ES-I3 (cell line): ENCODE measurements around the gene ZNF485.
"Not testable (repeated sequence)": the region's sequence is repeated elsewhere in the genome, so short reads cannot be mapped to it uniquely, and the experiment has no call there.

ENCODE experiments used
- H3K36me3 ChIP-seq: 2 replicates; pipeline ENCODE4 v1.6.1; 2013; ENCODE audit warnings: mild to moderate bottlenecking, low read length, control low read depth, moderate library complexity; ENCODE audit not compliant: insufficient read depth
- H3K4me1 ChIP-seq: 2 replicates; pipeline ENCODE4 v1.6.1; 2013; ENCODE audit warnings: mild to moderate bottlenecking, control low read depth, low read length; ENCODE audit not compliant: insufficient read depth
- H3K9ac ChIP-seq: 2 replicates; pipeline ENCODE4 v1.6.1; 2013; ENCODE audit warnings: low read depth, mild to moderate bottlenecking, low read length, moderate library complexity
- H3K9me3 ChIP-seq: 2 replicates; pipeline ENCODE4 v1.6.1; 2013; ENCODE audit warnings: mild to moderate bottlenecking, low read length, moderate library complexity; ENCODE audit not compliant: control insufficient read depth, insufficient read depth

The ZNF485 gene

GRCh38 chr10:43627942-43628341 is 21.7 kb downstream of the ZNF485 start:
- no peaks in the 10 kb centered on the region for H3K9me3 ChIP-seq
- no peaks in the 10 kb centered on the region for H3K4me1 ChIP-seq
- H3K9ac ChIP-seq = no peak overlapping the region
- H3K36me3 ChIP-seq = no peaks in the 10 kb centered on the region

- Histone ChIP-seq H3K4me1 (no peaks in the 10 kb centered on the region), H3K36me3 (no peaks in the 10 kb centered on the region), H3K9me3 (no peaks in the 10 kb centered on the region), H3K9ac (no peak overlapping the region)
These were observed 22.7 kb downstream of the ZNF485 start for GRCh38 chr10:43628956-43629355.

GRCh38 chr10:43635816-43636215 is 29.6 kb downstream of the ZNF485 start:
- not testable (repeated sequence) for H3K9ac ChIP-seq, H3K9me3 ChIP-seq, H3K4me1 ChIP-seq, H3K36me3 ChIP-seq

- H3K9me3 ChIP-seq = peaks cover 25% of the 10 kb centered on the region; the same call in 1 of the 2 replicates
- H3K36me3 ChIP-seq = peaks cover 15% of the 10 kb centered on the region
- no peak overlapping the region for H3K9ac ChIP-seq
- H3K4me1 ChIP-seq = no peaks in the 10 kb centered on the region
These were observed 34.4 kb downstream of the ZNF485 start for GRCh38 chr10:43640603-43641002.

- H3K4me1 ChIP-seq = no peaks in the 10 kb centered on the region
- H3K36me3 ChIP-seq = peaks cover 23% of the 10 kb centered on the region
- no peak overlapping the region for H3K9ac ChIP-seq
- H3K9me3 ChIP-seq = peaks cover 31% of the 10 kb centered on the region
These were observed 38.0 kb downstream of the ZNF485 start for GRCh38 chr10:43644252-43644651.

- H3K36me3 ChIP-seq = peaks cover 23% of the 10 kb centered on the region
These were observed 39.6 kb downstream of the ZNF485 start for GRCh38 chr10:43645866-43646265.

GRCh38 chr10:43647576-43647975 is 41.3 kb downstream of the ZNF485 start:
- peaks cover 23% of the 10 kb centered on the region for H3K36me3 ChIP-seq
- peak overlapping the region; percentile 45; the same call in 1 of the 2 replicates for H3K9ac ChIP-seq
- H3K9me3 ChIP-seq = peaks cover 26% of the 10 kb centered on the region
- H3K4me1 ChIP-seq = no peaks in the 10 kb centered on the region; the same call in 1 of the 2 replicates

More at GRCh38 chr10:43645866-43646265, 39.6 kb downstream of the ZNF485 start:
- Histone ChIP-seq H3K9me3 (peaks cover 31% of the 10 kb centered on the region), H3K9ac (no peak overlapping the region), H3K4me1 (no peaks in the 10 kb centered on the region)

GRCh38 chr10:43648095-43648397 is 41.8 kb downstream of the ZNF485 start:
- Histone ChIP-seq H3K4me1 (no peaks in the 10 kb centered on the region; the same call in 1 of the 2 replicates), H3K36me3 (peaks cover 23% of the 10 kb centered on the region), H3K9ac (peak overlapping the region; percentile 45), H3K9me3 (peaks cover 23% of the 10 kb centered on the region)

- H3K9me3 ChIP-seq = peaks cover 21% of the 10 kb centered on the region
- H3K9ac ChIP-seq = peak within 1 kb of the TSS; percentile 45
- H3K4me1 ChIP-seq = no peaks in the 10 kb centered on the region; the same call in 1 of the 2 replicates
- H3K36me3 ChIP-seq = peaks cover 23% of the 10 kb centered on the region
These were observed 42.4 kb downstream of the ZNF485 start, which contains the start of gene ZNF32 for GRCh38 chr10:43648398-43649184. ZNF32 (minus strand) TSS chr10:43648881; CDS start chr10:43646133, 2,748 bp downstream.

GRCh38 chr10:43649185-43649523 is 42.9 kb downstream of the ZNF485 start:
- Histone ChIP-seq H3K4me1 (no peaks in the 10 kb centered on the region; the same call in 1 of the 2 replicates), H3K9ac (peak overlapping the region; percentile 45; the same call in 1 of the 2 replicates), H3K36me3 (peaks cover 17% of the 10 kb centered on the region), H3K9me3 (peaks cover 15% of the 10 kb centered on the region)

GRCh38 chr10:43653746-43654145 is 47.5 kb downstream of the ZNF485 start:
- no peaks in the 10 kb centered on the region; the same call in 1 of the 2 replicates for H3K4me1 ChIP-seq
- no peaks in the 10 kb centered on the region for H3K9me3 ChIP-seq
- no peak overlapping the region for H3K9ac ChIP-seq
- no peaks in the 10 kb centered on the region for H3K36me3 ChIP-seq

GRCh38 chr10:43655311-43655710 is 49.1 kb downstream of the ZNF485 start:
- no peaks in the 10 kb centered on the region for H3K9me3 ChIP-seq
- H3K36me3 ChIP-seq = no peaks in the 10 kb centered on the region
- no peaks in the 10 kb centered on the region; the same call in 1 of the 2 replicates for H3K4me1 ChIP-seq
- H3K9ac ChIP-seq = no peak overlapping the region

- Histone ChIP-seq H3K4me1 (no peaks in the 10 kb centered on the region), H3K9me3 (no peaks in the 10 kb centered on the region; the same call in 1 of the 2 replicates), H3K9ac (no peak overlapping the region), H3K36me3 (no peaks in the 10 kb centered on the region)
These were observed 52.0 kb downstream of the ZNF485 start for GRCh38 chr10:43658227-43658626.

GRCh38 chr10:43665054-43665453 is 58.8 kb downstream of the ZNF485 start:
- Histone ChIP-seq H3K4me1 (no peaks in the 10 kb centered on the region), H3K9ac (no peak overlapping the region), H3K9me3 (no peaks in the 10 kb centered on the region; the same call in 1 of the 2 replicates), H3K36me3 (no peaks in the 10 kb centered on the region)

GRCh38 chr10:43666552-43666951 is 60.3 kb downstream of the ZNF485 start:
- Histone ChIP-seq H3K36me3 (no peaks in the 10 kb centered on the region), H3K9me3 (no peaks in the 10 kb centered on the region; the same call in 1 of the 2 replicates), H3K4me1 (no peaks in the 10 kb centered on the region), H3K9ac (no peak overlapping the region)
